Adrenal gland (tissue), 5 donors: ENCODE measurements around the gene ATP6V0C.

Experiments
- CTCF ChIP-seq, 6 experiments: fragments of 450-650 bp in 4 of 6; fragments of 200-600 bp in 2 of 6; sonication (generic) in 1 of 6; IDR thresholded peaks; 1 replicate in 5 of 6; 2 replicates in 1 of 6; pipeline versions ENCODE4 v1.5.1 to v1.8.0; 2016 to 2021; ENCODE audit warnings: antibody characterized with exemption in 6 of 6, mild to moderate bottlenecking in 2 of 6, moderate library complexity in 1 of 6
- POLR2A ChIP-seq, 2 donors: fragments of 450-650 bp; IDR thresholded peaks; one replicate each; pipeline ENCODE4 v1.6.1; 2017; ENCODE audit warnings: antibody characterized with exemption in 2 of 2, mild to moderate bottlenecking in 2 of 2, moderate library complexity in 1 of 2
- donor health status: DM: no; HTN: no; CAD: no.

GRCh38 chr16:2480948-2481347 lies 32.8 kb upstream of the ATP6V0C start:
- TF ChIP-seq CTCF (IDR thresholded peaks at IDR 0.05) (no peak), POLR2A (IDR thresholded peaks at IDR 0.05) (no peak)
